ENCODE data around the gene ADAMTS3. TPM values are rescaled to one million over a fixed set of nuclear protein-coding genes. Genes with fewer than 3 reads are reported as not detected.

Gene ADAMTS3
- total RNA-seq, 1 donor from 2014 or later = 0.94 TPM

DNA sequence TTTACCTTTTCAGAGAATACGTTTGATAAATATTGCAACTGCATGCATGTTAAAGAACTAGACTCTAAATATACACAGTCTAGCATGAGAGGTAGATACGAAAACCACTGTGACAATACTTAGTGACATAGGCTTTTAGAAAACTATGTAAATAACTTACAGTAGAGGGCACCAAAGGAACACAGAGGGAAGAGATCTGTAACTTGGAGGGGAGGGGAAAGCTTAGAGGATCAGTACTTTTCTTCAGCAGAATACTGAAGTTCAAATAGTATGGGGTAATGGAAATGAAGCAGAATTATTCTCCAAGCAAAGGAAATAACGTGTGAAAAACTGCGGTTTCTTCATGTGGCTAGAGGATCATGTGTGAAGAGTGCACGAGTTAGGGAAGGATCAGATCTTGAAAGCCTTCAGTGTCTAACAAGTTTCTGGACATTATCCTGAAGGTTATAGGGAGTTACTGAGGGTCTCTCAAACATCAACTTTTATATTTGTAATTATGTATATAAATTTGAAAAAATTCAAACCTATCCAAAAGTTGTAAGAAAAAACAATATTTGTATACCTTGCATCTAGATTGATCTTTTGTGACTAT, 273.0 kb downstream of the ADAMTS3 start:
- no peak for DNase-seq (ENCODE audit: low spot score)

DNA sequence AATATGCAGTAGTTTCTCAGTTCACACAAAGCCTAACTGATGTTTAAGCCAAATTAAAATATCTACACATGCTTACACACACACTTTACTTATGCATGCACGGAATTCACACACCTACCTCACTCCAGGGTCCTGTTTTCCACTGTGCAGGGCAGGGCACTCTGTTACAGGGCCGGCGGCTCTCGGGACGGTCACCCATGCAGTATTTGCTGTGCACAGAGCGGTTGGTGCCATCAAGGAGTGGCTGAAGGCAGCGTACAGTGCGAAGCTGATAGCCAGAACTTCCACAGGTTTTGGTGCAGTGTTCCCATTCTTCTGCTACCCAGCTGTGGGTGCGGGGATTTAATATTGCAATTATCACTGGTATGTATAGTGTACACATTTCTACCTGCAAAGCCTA, 278.3 kb downstream of the ADAMTS3 start:
- DNase-seq (ENCODE audit: low spot score) = no peak

DNA sequence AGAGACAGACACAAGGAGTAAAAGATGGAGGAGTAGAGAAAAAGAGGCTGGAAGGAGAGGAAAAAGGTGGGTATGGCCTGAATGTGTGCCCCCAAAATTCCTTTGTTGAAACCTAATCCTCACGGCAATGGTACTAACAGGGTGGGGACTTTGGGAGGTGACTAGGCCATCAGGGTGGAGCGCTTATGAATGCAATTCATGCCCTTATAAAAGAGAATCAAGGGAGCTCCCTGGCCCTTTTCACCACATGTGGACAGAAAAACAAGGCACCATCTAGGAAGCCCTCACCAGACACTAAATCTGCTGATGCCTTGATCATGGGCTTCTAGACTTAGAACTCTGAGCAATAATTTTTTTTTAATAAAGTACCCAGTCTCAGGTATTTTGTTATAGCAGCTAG, 282.1 kb downstream of the ADAMTS3 start:
- no peak for DNase-seq (ENCODE audit: low spot score)

DNA sequence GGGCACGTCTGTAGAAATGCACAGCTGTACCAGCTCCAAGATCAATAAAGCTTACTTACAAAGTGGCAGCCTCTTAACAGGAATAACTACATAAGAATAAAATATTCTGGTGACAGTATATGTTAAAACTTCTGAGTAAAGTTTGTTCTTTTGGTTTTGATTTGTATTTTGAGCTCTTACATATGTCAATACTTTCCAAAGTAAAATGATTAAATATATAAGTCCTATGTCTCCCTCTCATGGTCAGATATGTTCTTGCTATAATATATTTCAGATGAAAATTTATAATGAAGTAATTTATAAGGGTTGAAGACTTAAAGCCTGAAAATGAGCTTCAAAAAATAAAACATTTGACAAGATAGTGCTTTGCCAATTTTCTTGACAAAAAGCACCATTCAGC, 282.8 kb downstream of the ADAMTS3 start:
- DNase-seq (ENCODE audit: low spot score) = no peak

DNA sequence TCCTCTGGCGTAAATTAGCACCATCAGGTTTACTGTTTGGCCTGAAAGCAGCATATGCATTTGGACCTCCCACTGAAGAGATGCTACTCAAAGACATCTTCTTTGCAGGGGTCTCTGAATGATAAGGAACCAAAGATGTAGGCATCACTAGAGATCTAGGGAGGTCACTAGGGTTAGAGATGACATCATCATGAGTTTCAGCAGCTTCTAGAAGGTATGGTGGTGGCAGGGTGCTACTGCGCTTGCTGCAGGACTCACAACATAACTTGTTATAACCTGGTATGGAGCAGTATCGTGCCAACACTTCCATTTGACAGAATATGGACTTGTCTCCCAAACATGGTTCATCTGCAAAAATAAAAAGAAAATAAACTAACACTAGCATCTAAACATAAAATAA, 285.7 kb downstream of the ADAMTS3 start:
- DNase-seq (ENCODE audit: low spot score) = no peak

DNA sequence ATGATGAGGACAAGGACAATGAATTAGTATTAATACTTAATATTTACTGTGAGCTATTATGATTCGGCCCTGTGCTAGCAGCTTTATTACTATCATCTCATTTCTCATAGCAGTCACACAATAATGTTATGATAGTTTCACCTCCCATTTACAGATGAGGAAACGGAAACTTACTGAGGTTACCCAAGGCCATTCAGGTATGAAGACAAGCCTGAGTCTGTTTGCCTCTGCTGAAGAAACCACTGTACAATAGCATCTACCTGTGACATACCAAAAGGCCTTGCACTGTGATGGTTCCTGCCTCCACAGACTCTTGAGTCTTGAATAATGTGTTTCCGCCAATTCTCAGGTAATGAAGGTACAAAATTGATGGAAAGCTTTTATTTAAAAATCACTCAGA, 288.8 kb downstream of the ADAMTS3 start:
- no peak for DNase-seq (ENCODE audit: low spot score)

DNA sequence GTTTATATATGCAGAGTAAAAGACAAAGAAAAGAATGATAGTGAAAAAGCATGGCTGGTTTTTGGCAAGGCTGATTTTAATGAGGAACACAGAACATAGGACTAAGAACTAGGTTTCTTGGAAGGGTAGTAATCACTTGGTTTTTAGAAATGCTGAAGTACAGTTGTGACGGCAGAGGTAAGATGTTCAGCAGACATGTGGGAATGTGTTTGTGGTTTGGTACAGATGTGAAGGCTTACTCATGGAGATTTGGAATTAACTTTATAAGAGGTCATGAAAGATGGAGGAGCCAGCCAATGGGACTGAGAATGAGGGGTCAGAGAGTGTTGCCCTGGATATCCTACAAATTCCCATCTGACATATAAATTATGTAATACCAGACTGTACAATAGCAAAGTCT, 293.6 kb downstream of the ADAMTS3 start:
- no peak for DNase-seq (ENCODE audit: low spot score)

DNA sequence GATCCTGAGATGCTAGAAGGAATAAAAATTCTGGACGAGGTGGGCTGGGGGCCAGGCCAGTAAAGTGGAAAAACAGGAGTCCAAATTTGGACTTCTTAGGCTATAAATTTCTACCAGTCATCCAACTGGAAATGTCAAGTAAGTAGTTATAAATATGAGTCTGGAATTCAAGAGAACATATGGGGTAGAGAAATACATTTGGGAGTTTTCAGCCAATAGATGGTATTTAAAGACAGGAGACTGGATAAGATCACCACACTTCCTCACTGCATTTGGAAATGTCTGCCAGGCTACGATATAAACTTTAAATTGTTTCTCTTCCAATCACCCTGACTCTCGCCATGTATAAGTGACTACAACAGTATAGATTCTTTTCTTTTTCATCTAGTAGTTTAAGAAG, 294.8 kb downstream of the ADAMTS3 start:
- DNase-seq (ENCODE audit: low spot score) = no peak

DNA sequence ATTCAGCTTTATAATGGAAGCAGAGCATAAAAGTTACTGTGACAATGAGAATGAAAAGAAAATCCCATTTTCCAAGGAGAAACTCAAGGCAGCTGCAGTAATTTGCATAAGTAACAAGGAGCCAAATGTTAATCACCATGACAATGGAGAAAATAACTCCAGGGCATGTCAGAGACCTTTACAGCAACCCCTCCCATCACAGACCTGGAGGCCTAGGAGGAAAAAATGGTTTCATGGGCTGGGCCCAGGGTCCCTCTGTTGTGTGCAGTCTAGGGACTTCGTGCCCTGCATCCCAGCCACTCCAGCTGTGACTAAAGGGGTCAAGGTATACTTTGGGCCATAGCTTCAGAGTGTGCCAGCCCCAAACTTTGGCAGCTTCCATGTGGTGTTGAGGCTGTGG, 313.8 kb downstream of the ADAMTS3 start:
- no peak for DNase-seq (ENCODE audit: low spot score)

DNA sequence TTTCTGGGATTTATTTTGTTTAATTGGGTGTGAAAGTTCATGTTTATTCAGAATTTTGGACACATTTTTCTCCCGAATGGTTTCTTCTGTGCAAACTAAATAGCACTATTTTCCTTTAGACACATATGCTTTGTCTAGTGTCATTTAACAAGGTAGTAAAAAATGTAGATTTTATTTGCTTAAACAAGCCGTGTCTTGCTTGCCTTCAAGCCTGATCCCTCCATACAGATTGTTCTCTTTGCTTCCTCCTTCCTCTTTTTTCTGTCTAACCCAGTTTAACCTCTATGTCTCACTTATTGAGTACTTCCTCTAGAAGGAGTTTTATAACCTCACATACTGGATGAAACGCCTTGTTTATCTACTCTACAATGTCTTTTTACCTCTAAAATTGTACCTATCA, 325.4 kb downstream of the ADAMTS3 start:
- no peak for DNase-seq (ENCODE audit: low spot score)

DNA sequence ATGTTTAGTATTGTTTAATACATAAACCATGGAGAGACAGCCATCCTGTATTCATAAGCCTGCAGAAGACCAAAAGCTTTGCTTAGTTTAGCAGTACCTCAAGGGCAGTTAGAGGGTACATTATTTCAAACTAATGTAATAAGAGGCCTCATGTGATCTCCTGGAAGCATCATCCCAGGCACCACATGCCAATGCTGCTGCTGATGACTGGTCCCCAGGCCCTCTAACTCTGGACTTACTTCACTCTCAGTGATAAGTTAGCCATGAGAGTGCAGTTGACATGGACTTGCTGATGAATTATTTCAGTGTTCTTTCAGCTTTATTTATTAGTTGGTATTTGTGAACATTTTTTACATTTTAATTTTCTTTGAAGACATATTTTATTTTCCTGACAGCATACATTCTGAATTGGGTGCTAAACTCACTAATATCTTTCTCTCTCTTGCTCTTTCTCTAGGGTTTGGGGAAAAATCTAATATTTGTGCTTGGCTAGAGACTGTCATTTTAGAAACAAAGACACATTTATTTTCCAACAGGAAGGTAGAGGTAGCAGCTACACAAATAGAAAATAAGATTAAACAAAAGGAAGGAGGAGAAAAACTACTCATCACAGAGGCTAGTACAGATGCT, 329.4 kb downstream of the ADAMTS3 start:
- no peak for DNase-seq (ENCODE audit: low spot score)

All from ureter (tissue), 1 donor.